ENCODE data around the gene NOS1AP.
A peak's percentile ranks its signal among the peaks of the same experiment; 100 is the strongest.
"Not testable (repeated sequence)": the region's sequence is repeated elsewhere in the genome, so short reads cannot be mapped to it uniquely, and the experiment has no call there.

Gene NOS1AP

GRCh38 chr1:162193221-162193620, 123.7 kb downstream of the NOS1AP start:
- Histone ChIP-seq H3K27me3 (ENCODE audit: control insufficient read depth, insufficient read depth, low read length) (no peaks in the 10 kb centered on the region), H3K4me1 (ENCODE audit: control insufficient read depth, insufficient read depth, low read length) (peaks cover 17% of the 10 kb centered on the region), H3K9ac (ENCODE audit: low read depth, low read length) (no peak overlapping the region), H3K36me3 (ENCODE audit: control insufficient read depth, insufficient read depth, low read length) (no peaks in the 10 kb centered on the region), H3K9me3 (ENCODE audit: control insufficient read depth, insufficient read depth, low read length) (no peaks in the 10 kb centered on the region), H3K4me3 (ENCODE audit: low read depth, low read length) (no peak overlapping the region)

GRCh38 chr1:162193815-162194214, 124.3 kb downstream of the NOS1AP start:
- Histone ChIP-seq H3K9ac (ENCODE audit: low read depth, low read length) (no peak overlapping the region), H3K4me1 (ENCODE audit: control insufficient read depth, insufficient read depth, low read length) (peaks cover 23% of the 10 kb centered on the region), H3K4me3 (ENCODE audit: low read depth, low read length) (no peak overlapping the region)

GRCh38 chr1:162195567-162195966, 126.1 kb downstream of the NOS1AP start:
- no peaks in the 10 kb centered on the region for H3K27me3 ChIP-seq (ENCODE audit: control insufficient read depth, insufficient read depth, low read length)
- no peak overlapping the region for H3K4me3 ChIP-seq (ENCODE audit: low read depth, low read length)
- peaks cover 24% of the 10 kb centered on the region for H3K4me1 ChIP-seq (ENCODE audit: control insufficient read depth, insufficient read depth, low read length)
- H3K9ac ChIP-seq (ENCODE audit: low read depth, low read length) = no peak overlapping the region
- H3K36me3 ChIP-seq (ENCODE audit: control insufficient read depth, insufficient read depth, low read length) = no peaks in the 10 kb centered on the region
- no peaks in the 10 kb centered on the region for H3K9me3 ChIP-seq (ENCODE audit: control insufficient read depth, insufficient read depth, low read length)

More at GRCh38 chr1:162193815-162194214, 124.3 kb downstream of the NOS1AP start:
- no peaks in the 10 kb centered on the region for H3K36me3 ChIP-seq (ENCODE audit: control insufficient read depth, insufficient read depth, low read length)
- H3K9me3 ChIP-seq (ENCODE audit: control insufficient read depth, insufficient read depth, low read length) = no peaks in the 10 kb centered on the region
- H3K27me3 ChIP-seq (ENCODE audit: control insufficient read depth, insufficient read depth, low read length) = no peaks in the 10 kb centered on the region

GRCh38 chr1:162196387-162196786, 126.9 kb downstream of the NOS1AP start:
- Histone ChIP-seq H3K27me3 (ENCODE audit: control insufficient read depth, insufficient read depth, low read length) (no peaks in the 10 kb centered on the region), H3K4me1 (ENCODE audit: control insufficient read depth, insufficient read depth, low read length) (peaks cover 21% of the 10 kb centered on the region), H3K9me3 (ENCODE audit: control insufficient read depth, insufficient read depth, low read length) (no peaks in the 10 kb centered on the region), H3K36me3 (ENCODE audit: control insufficient read depth, insufficient read depth, low read length) (no peaks in the 10 kb centered on the region), H3K4me3 (ENCODE audit: low read depth, low read length) (no peak overlapping the region), H3K9ac (ENCODE audit: low read depth, low read length) (no peak overlapping the region)

- peaks cover 21% of the 10 kb centered on the region for H3K4me1 ChIP-seq (ENCODE audit: control insufficient read depth, insufficient read depth, low read length)
- peak overlapping the region; percentile 58 for H3K9ac ChIP-seq (ENCODE audit: low read depth, low read length)
- H3K36me3 ChIP-seq (ENCODE audit: control insufficient read depth, insufficient read depth, low read length) = no peaks in the 10 kb centered on the region
- no peak overlapping the region for H3K4me3 ChIP-seq (ENCODE audit: low read depth, low read length)
- H3K9me3 ChIP-seq (ENCODE audit: control insufficient read depth, insufficient read depth, low read length) = no peaks in the 10 kb centered on the region
- no peaks in the 10 kb centered on the region for H3K27me3 ChIP-seq (ENCODE audit: control insufficient read depth, insufficient read depth, low read length)
Observed at GRCh38 chr1:162197041-162197531, 127.6 kb downstream of the NOS1AP start.

- peaks cover 21% of the 10 kb centered on the region for H3K4me1 ChIP-seq (ENCODE audit: control insufficient read depth, insufficient read depth, low read length)
- peak overlapping the region; percentile 58 for H3K9ac ChIP-seq (ENCODE audit: low read depth, low read length)
- no peaks in the 10 kb centered on the region for H3K9me3 ChIP-seq (ENCODE audit: control insufficient read depth, insufficient read depth, low read length)
- H3K36me3 ChIP-seq (ENCODE audit: control insufficient read depth, insufficient read depth, low read length) = no peaks in the 10 kb centered on the region
- peak overlapping the region; percentile 16 for H3K4me3 ChIP-seq (ENCODE audit: low read depth, low read length)
- no peaks in the 10 kb centered on the region for H3K27me3 ChIP-seq (ENCODE audit: control insufficient read depth, insufficient read depth, low read length)
Observed at GRCh38 chr1:162197615-162198421, 128.3 kb downstream of the NOS1AP start.

GRCh38 chr1:162200096-162200847, 130.8 kb downstream of the NOS1AP start:
- H3K4me1 ChIP-seq (ENCODE audit: control insufficient read depth, insufficient read depth, low read length) = peaks cover 21% of the 10 kb centered on the region
- H3K9ac ChIP-seq (ENCODE audit: low read depth, low read length) = no peak overlapping the region
- H3K36me3 ChIP-seq (ENCODE audit: control insufficient read depth, insufficient read depth, low read length) = no peaks in the 10 kb centered on the region
- no peak overlapping the region for H3K4me3 ChIP-seq (ENCODE audit: low read depth, low read length)
- H3K27me3 ChIP-seq (ENCODE audit: control insufficient read depth, insufficient read depth, low read length) = no peaks in the 10 kb centered on the region
- H3K9me3 ChIP-seq (ENCODE audit: control insufficient read depth, insufficient read depth, low read length) = no peaks in the 10 kb centered on the region

GRCh38 chr1:162201062-162201461, 131.6 kb downstream of the NOS1AP start:
- H3K9ac ChIP-seq (ENCODE audit: low read depth, low read length) = not testable (repeated sequence)

GRCh38 chr1:162204129-162204822, 134.8 kb downstream of the NOS1AP start:
- H3K4me1 ChIP-seq (ENCODE audit: control insufficient read depth, insufficient read depth, low read length) = peaks cover 10% of the 10 kb centered on the region
- H3K9me3 ChIP-seq (ENCODE audit: control insufficient read depth, insufficient read depth, low read length) = no peaks in the 10 kb centered on the region
- H3K27me3 ChIP-seq (ENCODE audit: control insufficient read depth, insufficient read depth, low read length) = no peaks in the 10 kb centered on the region
- H3K4me3 ChIP-seq (ENCODE audit: low read depth, low read length) = no peak overlapping the region
- no peak overlapping the region for H3K9ac ChIP-seq (ENCODE audit: low read depth, low read length)
- H3K36me3 ChIP-seq (ENCODE audit: control insufficient read depth, insufficient read depth, low read length) = no peaks in the 10 kb centered on the region

More at GRCh38 chr1:162201062-162201461, 131.6 kb downstream of the NOS1AP start:
- not testable (repeated sequence) for H3K36me3 ChIP-seq (ENCODE audit: control insufficient read depth, insufficient read depth, low read length); H3K27me3 ChIP-seq (ENCODE audit: control insufficient read depth, insufficient read depth, low read length); H3K4me3 ChIP-seq (ENCODE audit: low read depth, low read length); H3K9me3 ChIP-seq (ENCODE audit: control insufficient read depth, insufficient read depth, low read length)
- H3K4me1 ChIP-seq (ENCODE audit: control insufficient read depth, insufficient read depth, low read length) = peaks cover 24% of the 10 kb centered on the region

- Histone ChIP-seq H3K9ac (ENCODE audit: low read depth, low read length) (no peak overlapping the region), H3K9me3 (ENCODE audit: control insufficient read depth, insufficient read depth, low read length) (no peaks in the 10 kb centered on the region), H3K4me1 (ENCODE audit: control insufficient read depth, insufficient read depth, low read length) (peaks cover 10% of the 10 kb centered on the region), H3K36me3 (ENCODE audit: control insufficient read depth, insufficient read depth, low read length) (no peaks in the 10 kb centered on the region), H3K4me3 (ENCODE audit: low read depth, low read length) (no peak overlapping the region), H3K27me3 (ENCODE audit: control insufficient read depth, insufficient read depth, low read length) (no peaks in the 10 kb centered on the region)
Observed at GRCh38 chr1:162204823-162205155, 135.3 kb downstream of the NOS1AP start.

- H3K9me3 ChIP-seq (ENCODE audit: control insufficient read depth, insufficient read depth, low read length) = no peaks in the 10 kb centered on the region
- no peaks in the 10 kb centered on the region for H3K36me3 ChIP-seq (ENCODE audit: control insufficient read depth, insufficient read depth, low read length)
- H3K27me3 ChIP-seq (ENCODE audit: control insufficient read depth, insufficient read depth, low read length) = no peaks in the 10 kb centered on the region
- H3K4me3 ChIP-seq (ENCODE audit: low read depth, low read length) = no peak overlapping the region
- H3K4me1 ChIP-seq (ENCODE audit: control insufficient read depth, insufficient read depth, low read length) = peaks cover 10% of the 10 kb centered on the region
- H3K9ac ChIP-seq (ENCODE audit: low read depth, low read length) = no peak overlapping the region
Observed at GRCh38 chr1:162206300-162206699, 136.8 kb downstream of the NOS1AP start.
